DMS53 treated with DMSO at 0.1 percent for 48 hours (cell line): ENCODE measurements around the gene CST3.
"Not testable (repeated sequence)": the region's sequence is repeated elsewhere in the genome, so short reads cannot be mapped to it uniquely, and the experiment has no call there.

Experiments used
- DNase-seq: peaks from one replicate; lab custom pipeline; 2025; ENCODE audit not compliant: unreplicated experiment; lab: John Stamatoyannopoulos, UW

CST3 gene

GRCh38 chr20:23644164-23644563 lies 6.4 kb upstream of the CST3 start:
- no peak for DNase-seq

- no peak for DNase-seq
These were observed 5.9 kb upstream of the CST3 start for GRCh38 chr20:23643659-23644058.

GRCh38 chr20:23641936-23642751 lies 4.4 kb upstream of the CST3 start:
- no peak for DNase-seq

- DNase-seq: no peak
These were observed 3.2 kb upstream of the CST3 start for GRCh38 chr20:23640671-23641667.

GRCh38 chr20:23640018-23640601 lies 2.4 kb upstream of the CST3 start:
- DNase-seq: no peak

GRCh38 chr20:23639490-23639958 lies 1.8 kb upstream of the CST3 start:
- no peak for DNase-seq

- DNase-seq: no peak
These were observed 554 bp upstream of the CST3 start for GRCh38 chr20:23638309-23638708.

GRCh38 chr20:23636908-23637281 lies 860 bp downstream of the CST3 start:
- DNase-seq: no peak

GRCh38 chr20:23636182-23636907 lies 1.4 kb downstream of the CST3 start:
- DNase-seq: no peak

- not testable (repeated sequence) for DNase-seq
These were observed 2.0 kb downstream of the CST3 start for GRCh38 chr20:23635768-23636090.

GRCh38 chr20:23634985-23635767 lies 2.6 kb downstream of the CST3 start:
- no peak for DNase-seq

- DNase-seq: no peak
These were observed 3.5 kb downstream of the CST3 start for GRCh38 chr20:23634044-23634801.

GRCh38 chr20:23632711-23633573 lies 4.8 kb downstream of the CST3 start:
- no peak for DNase-seq

GRCh38 chr20:23631981-23632710 lies 5.6 kb downstream of the CST3 start:
- no peak for DNase-seq

GRCh38 chr20:23631226-23631822 lies 6.4 kb downstream of the CST3 start:
- no peak for DNase-seq

- DNase-seq: no peak
These were observed 7.3 kb downstream of the CST3 start for GRCh38 chr20:23630392-23630849.
